HepG2 (cell line): ENCODE results near the gene PUM1. TPM values are rescaled to one million over a fixed set of nuclear protein-coding genes. Genes with fewer than 3 reads are reported as not detected.

Source experiments
- ATAC-seq: fragments of 200-7000 bp; cut with Tn5 transposase; 3 replicates; pipeline ENCODE4 v1.9.1; 2020; ENCODE audit warnings: mild to moderate bottlenecking, moderate library complexity
- BruUV-seq: library from RNA; stranded (reverse); fragments of 400-500 nt; replicated peaks from 2 replicates; lab custom pipeline; 2021; lab: Mats Ljungman, UMichigan
- CTCF ChIA-PET: fragments of 300-600 bp; formaldehyde crosslinking; extraction: SDS; loops from one replicate; lab custom pipeline; 2021; ENCODE audit warnings: low total read pairs, inconsistent platforms, low intra/inter-chr PET ratio; lab: Yijun Ruan, JAX
- POLR2A ChIA-PET: fragments of 350-600 bp; sonication (Branson Sonifier 250); formaldehyde crosslinking; loops from one replicate; lab custom pipeline; 2020; ENCODE audit warnings: antibody characterized with exemption, inconsistent platforms; lab: Yijun Ruan, JAX
- DNase-seq: peaks from one replicate; pipeline ENCODE4 v3.0.0-alpha.2; 2015; ENCODE audit warnings: low spot score
- FAIRE-seq: peaks from 3 replicates; lab custom pipeline; 2011; peaks lifted over from hg19 to GRCh38; lab: Jason Lieb, UNC
- H2AFZ ChIP-seq: one replicate; pipeline ENCODE4 v1.6.1; 2011; ENCODE audit warnings: low read length, inconsistent platforms
- H3K27ac ChIP-seq: fragments of 300-600 bp; 3 replicates; pipeline ENCODE4 v1.8.0; 2011; ENCODE audit warnings: mixed run types, mild to moderate bottlenecking, mixed read lengths, low read length, inconsistent platforms; ENCODE audit not compliant: insufficient read depth; ENCODE audit errors: extremely low read length
- H3K27me3 ChIP-seq, 2 experiments: fragments of 200-600 bp in 1 of 2; 2 replicates in 1 of 2; 3 replicates in 1 of 2; pipeline versions ENCODE4 v1.6.0 to v1.8.0; 2011; ENCODE audit warnings: low read length in 2 of 2, mild to moderate bottlenecking in 2 of 2, moderate library complexity in 2 of 2, inconsistent platforms in 1 of 2; ENCODE audit not compliant: insufficient read depth in 2 of 2, control insufficient read depth in 1 of 2
- H3K36me3 ChIP-seq, 2 experiments: fragments of 200-600 bp in 1 of 2; replicated peaks in 1 of 2; 2 replicates in 1 of 2; 3 replicates in 1 of 2; pipeline versions ENCODE4 v1.5.1 to v1.8.0; 2011; ENCODE audit warnings: low read length in 2 of 2, inconsistent platforms in 1 of 2; ENCODE audit not compliant: insufficient read depth in 2 of 2, control insufficient read depth in 1 of 2
- H3K4me1 ChIP-seq: 2 replicates; pipeline ENCODE4 v1.5.1; 2012; ENCODE audit warnings: low read length, inconsistent platforms; ENCODE audit not compliant: insufficient read depth
- H3K4me2 ChIP-seq: 2 replicates; pipeline ENCODE4 v1.6.0; 2011; ENCODE audit warnings: low read depth, low read length, inconsistent platforms
- H3K4me3 ChIP-seq, 3 experiments: fragments of 200-600 bp in 1 of 3; sonication (generic), shearing (Covaris generic) in 1 of 3; replicated peaks in 1 of 3; 2 replicates each; pipeline ENCODE4 v1.5.1; 2011 to 2016; ENCODE audit warnings: low read length in 3 of 3, inconsistent platforms in 2 of 3, low read depth in 2 of 3, mild to moderate bottlenecking in 2 of 3, control low read depth in 1 of 3, mixed read lengths in 1 of 3; ENCODE audit not compliant: insufficient read depth in 1 of 3
- H3K79me2 ChIP-seq: one replicate; pipeline ENCODE4 v1.6.1; 2011; ENCODE audit warnings: low read length, inconsistent platforms; ENCODE audit not compliant: insufficient read depth
- H3K9ac ChIP-seq: 2 replicates; pipeline ENCODE4 v1.6.0; 2011; ENCODE audit warnings: mild to moderate bottlenecking, low read depth, low read length, inconsistent platforms; ENCODE audit not compliant: insufficient read depth
- H3K9me3 ChIP-seq: 2 replicates; pipeline ENCODE4 v1.5.1; 2012; ENCODE audit warnings: mild to moderate bottlenecking, low read length
- H4K20me1 ChIP-seq: 2 replicates; pipeline ENCODE4 v1.6.0; 2011; ENCODE audit warnings: inconsistent platforms, mild to moderate bottlenecking, low read length, moderate library complexity; ENCODE audit not compliant: insufficient read depth
- CREB1 ChIP-seq, 2 experiments: fragments of 450-650 bp in 1 of 2; IDR thresholded peaks; 2 replicates each; pipeline ENCODE4 v1.6.1; 2016 to 2017; ENCODE audit warnings: control low read depth in 1 of 2, mild to moderate bottlenecking in 1 of 2, missing compliant biosample characterization in 1 of 2, missing genetic modification characterization in 1 of 2
- GLI4 ChIP-seq: sonication (generic); formaldehyde crosslinking; IDR thresholded peaks from 2 replicates; pipeline ENCODE4 v1.5.1; 2020; ENCODE audit warnings: missing genetic modification reagents, mild to moderate bottlenecking, moderate library complexity, borderline replicate concordance
- GTF2F1 ChIP-seq: fragments of 150-350 bp; IDR thresholded peaks from 2 replicates; pipeline ENCODE4 v1.6.1; 2014; ENCODE audit warnings: low read length
- HMGA1 ChIP-seq: sonication (generic); formaldehyde crosslinking; conservative IDR thresholded peaks from 2 replicates; pipeline ENCODE4 v1.4.0; 2020; ENCODE audit warnings: missing genetic modification reagents
- JDP2 ChIP-seq: sonication (generic); formaldehyde crosslinking; IDR thresholded peaks from 2 replicates; pipeline ENCODE4 v1.8.1; 2022; ENCODE audit warnings: missing genetic modification reagents, borderline replicate concordance
- NCOA5 ChIP-seq: sonication (generic); formaldehyde crosslinking; IDR thresholded peaks from 2 replicates; pipeline ENCODE4 v1.4.0; 2020; ENCODE audit warnings: missing genetic modification reagents
- PRPF4 ChIP-seq: fragments of 200-400 bp; formaldehyde crosslinking; IDR thresholded peaks from 2 replicates; pipeline ENCODE4 v1.6.1; 2016; ENCODE audit warnings: low read length, low read depth; ENCODE audit not compliant: poor library complexity, severe bottlenecking
- TOE1 ChIP-seq: sonication (generic); formaldehyde crosslinking; IDR thresholded peaks from 2 replicates; pipeline ENCODE4 v1.4.0; 2020; ENCODE audit warnings: mild to moderate bottlenecking, missing genetic modification reagents
- ZMAT5 ChIP-seq: sonication (generic); formaldehyde crosslinking; IDR thresholded peaks from 2 replicates; pipeline ENCODE4 v1.5.0; 2020; ENCODE audit warnings: mild to moderate bottlenecking, low read depth, missing genetic modification reagents, borderline replicate concordance
- ZNF747 ChIP-seq: sonication (generic); formaldehyde crosslinking; IDR thresholded peaks from 2 replicates; pipeline ENCODE4 v1.8.1; 2023; ENCODE audit warnings: missing genetic modification reagents, mild to moderate bottlenecking, borderline replicate concordance
- ZNF768 ChIP-seq: sonication (generic); formaldehyde crosslinking; IDR thresholded peaks from 2 replicates; pipeline ENCODE4 v1.4.0; 2020; ENCODE audit warnings: missing genetic modification reagents
- ZNF776 ChIP-seq: sonication (generic); formaldehyde crosslinking; IDR thresholded peaks from 2 replicates; pipeline ENCODE4 v1.4.0; 2020; ENCODE audit warnings: mild to moderate bottlenecking, missing genetic modification reagents
- ZNF780A ChIP-seq: sonication (generic); formaldehyde crosslinking; IDR thresholded peaks from 2 replicates; pipeline ENCODE4 v1.8.0; 2022; ENCODE audit warnings: mild to moderate bottlenecking, missing genetic modification reagents, moderate library complexity
- WGBS: methylation state at CpG from one replicate; pipeline ENCODE4 v1.1.6; 2017; ENCODE audit warnings: low lambda C conversion rate; 5-methylcytosine and 5-hydroxymethylcytosine counted together
- in situ Hi-C: cut with HindIII; loops from 2 replicates; pipeline ENCODE4 v1.10.0; 2017; ENCODE audit warnings: low pct_unique_long_range_greater_than_20kb; ENCODE audit not compliant: extremely low pct_ligation_motif_present
- intact Hi-C: fragments of 100-400 bp; cut with micrococcal nuclease; formaldehyde crosslinking; loops from one replicate; pipeline ENCODE4 v1.10.0; 2022; ENCODE audit not compliant: unreplicated experiment
- polyA plus RNA-seq, 8 experiments: library from polyadenylated mRNA; depleted of rRNA in 3 of 8; stranded (reverse) in 7 of 8; unstranded in 1 of 8; fragments of >200 nt; fragmentation: Illumina TruSeq in 4 of 8; extraction: Trizol in 4 of 8; gene quantifications; 2 replicates each; pipeline versions ENCODE4 v1.2.1 to v1.2.3, GENCODE V29; 2011 to 2016; ENCODE audit warnings: low read depth in 4 of 8, missing spikeins in 1 of 8, mixed read lengths in 1 of 8; ENCODE audit not compliant: insufficient read depth in 1 of 8
- total RNA-seq, 5 experiments: library from RNA; depleted of rRNA; stranded (reverse); fragments of >200 nt; fragmentation: Illumina TruSeq; extraction: Trizol; gene quantifications; 2 replicates each; pipeline ENCODE4 v1.2.3, GENCODE V29; 2016; ENCODE audit warnings: low read depth in 1 of 5
- TF ChIP-seq, protein P1 (sequence below): sonication (generic); IDR thresholded peaks from 2 replicates; pipeline ENCODE4 v1.6.1; 2016; ENCODE audit warnings: low read depth, borderline replicate concordance
- TF ChIP-seq, protein P2 (sequence below): IDR thresholded peaks from 2 replicates; pipeline ENCODE4 v1.6.1; 2016; ENCODE audit warnings: low read depth, borderline replicate concordance

Gene PUM1
- total and polyA plus RNA-seq, 2 of the 13 experiments (the other 11 are each of a cell fraction or from before 2014, with no cell fraction given) = 64.7 to 91.0 TPM

DNA sequence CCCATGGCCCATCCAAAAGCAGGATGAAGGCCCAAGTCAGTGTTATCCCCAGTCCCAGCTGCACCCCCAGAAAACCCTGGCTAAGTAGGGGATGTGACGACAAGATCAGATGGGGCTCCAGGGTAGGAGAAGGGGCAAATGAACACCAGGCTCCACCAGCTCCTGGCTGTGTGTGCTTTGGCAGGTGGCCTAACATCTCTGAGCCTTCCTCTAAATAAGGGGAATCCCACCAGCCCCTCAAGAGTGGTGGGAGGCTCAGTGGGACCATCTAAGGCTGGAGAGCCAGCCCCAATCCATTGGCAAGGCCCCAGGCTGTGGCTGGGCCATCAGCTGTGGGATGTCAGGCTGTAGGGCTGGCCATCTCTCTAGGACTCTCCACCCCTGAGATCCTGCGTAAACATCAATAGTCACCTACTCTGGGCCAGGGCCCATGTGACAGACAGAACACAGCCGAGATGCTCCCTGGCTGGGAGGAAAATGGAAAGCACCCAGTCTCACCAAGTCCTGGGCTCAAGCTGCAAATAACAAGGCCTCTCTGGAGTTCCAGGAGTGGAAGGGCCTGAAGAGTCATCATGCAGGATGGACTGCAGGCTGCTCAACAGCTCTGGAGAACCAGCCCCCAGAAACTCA is 164.5 kb downstream of the PUM1 start:
- FAIRE-seq (no peak), ATAC-seq (peak; percentile 20; the same call in 1 of the 3 replicates), DNase-seq (no peak)
- Histone ChIP-seq H3K27ac (no peak overlapping the region), H3K4me3 (no peak overlapping the region), H3K36me3 (no peaks in the 10 kb centered on the region), H4K20me1 (no peaks in the 10 kb centered on the region), H2AFZ (no peak overlapping the region), H3K4me1 (peaks cover 25% of the 10 kb centered on the region), H3K4me2 (peak overlapping the region; percentile 27; the same call in 1 of the 2 replicates), H3K9me3 (no peaks in the 10 kb centered on the region), H3K27me3 (peaks cover 0 to 10% of the 10 kb centered on the region in 2 experiments; a peak in 2 of 5 replicates), H3K79me2 (no peaks in the 10 kb centered on the region), H3K9ac (no peak overlapping the region)
- in situ Hi-C loops (no loop called here), intact Hi-C loops (no loop called here)
- TF ChIP-seq CREB1 (IDR thresholded peaks at IDR 0.05) (no peak), CREB1 (CRISPR knock-in tag; IDR thresholded peaks at IDR 0.05) (no peak), ZNF768 (CRISPR knock-in tag) (peak; percentile 97), TOE1 (CRISPR knock-in tag) (no peak), ZNF780A (CRISPR knock-in tag) (no peak)
- TF ChIP-seq, protein P1, sequence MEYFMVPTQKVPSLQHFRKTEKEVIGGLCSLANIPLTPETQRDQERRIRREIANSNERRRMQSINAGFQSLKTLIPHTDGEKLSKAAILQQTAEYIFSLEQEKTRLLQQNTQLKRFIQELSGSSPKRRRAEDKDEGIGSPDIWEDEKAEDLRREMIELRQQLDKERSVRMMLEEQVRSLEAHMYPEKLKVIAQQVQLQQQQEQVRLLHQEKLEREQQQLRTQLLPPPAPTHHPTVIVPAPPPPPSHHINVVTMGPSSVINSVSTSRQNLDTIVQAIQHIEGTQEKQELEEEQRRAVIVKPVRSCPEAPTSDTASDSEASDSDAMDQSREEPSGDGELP = peak; percentile 12; the same call in 1 of the 2 replicates
- ChIA-PET POLR2A (no interaction called here), CTCF (no interaction called here)
- no TSS peak for BruUV-seq
- WGBS = 33% methylated on average over 1 of the region's 3 CpGs

DNA sequence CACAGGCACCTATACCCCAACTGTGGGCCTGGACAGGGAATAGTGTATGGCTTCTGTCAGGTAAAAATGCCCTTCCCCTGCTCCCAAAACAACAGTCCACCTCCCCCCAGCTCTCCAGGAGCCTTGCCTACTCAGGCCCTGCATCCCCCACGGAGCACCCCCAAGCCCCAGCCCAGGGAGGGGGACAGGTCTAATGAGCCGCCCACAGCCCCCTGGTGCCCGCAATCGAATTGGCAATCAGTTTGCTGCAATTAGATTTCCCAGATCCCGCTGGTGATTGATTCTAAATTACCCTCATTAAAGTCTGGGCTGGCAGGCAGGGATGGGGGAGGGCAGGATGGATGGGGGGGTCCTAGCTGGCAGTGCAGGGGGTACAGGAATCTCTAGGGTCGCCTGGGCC is 165.0 kb downstream of the PUM1 start:
- no peak overlapping the region for H3K4me3 ChIP-seq
- WGBS = 0% methylated on average over 2 of the region's 6 CpGs
- H4K20me1 ChIP-seq = no peaks in the 10 kb centered on the region
- H3K4me2 ChIP-seq = no peak overlapping the region
- H3K9me3 ChIP-seq = no peaks in the 10 kb centered on the region
- in situ Hi-C loops = no loop called here
- no peak overlapping the region for H2AFZ ChIP-seq
- CTCF ChIA-PET = no interaction called here
- no TSS peak for BruUV-seq
- peaks cover 0 to 5% of the 10 kb centered on the region in 2 experiments; a peak in 2 of 5 replicates for H3K27me3 ChIP-seq
- DNase-seq = no peak
- POLR2A ChIA-PET = no interaction called here
- H3K27ac ChIP-seq = no peak overlapping the region
- no peak overlapping the region for H3K9ac ChIP-seq
- H3K4me1 ChIP-seq = peaks cover 25% of the 10 kb centered on the region
- FAIRE-seq = no peak
- H3K79me2 ChIP-seq = no peaks in the 10 kb centered on the region
- H3K36me3 ChIP-seq = no peaks in the 10 kb centered on the region
- intact Hi-C loops = no loop called here
- ATAC-seq = no peak
- TF ChIP-seq, protein P2, sequence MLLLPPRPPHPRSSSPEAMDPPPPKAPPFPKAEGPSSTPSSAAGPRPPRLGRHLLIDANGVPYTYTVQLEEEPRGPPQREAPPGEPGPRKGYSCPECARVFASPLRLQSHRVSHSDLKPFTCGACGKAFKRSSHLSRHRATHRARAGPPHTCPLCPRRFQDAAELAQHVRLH (CRISPR knock-in tag) = no peak
- TF ChIP-seq NCOA5 = no peak
- no peak for TF ChIP-seq PRPF4
- TF ChIP-seq, protein P1 = no peak
- no peak for TF ChIP-seq HMGA1
- TF ChIP-seq ZNF776 (CRISPR knock-in tag) = no peak
- TF ChIP-seq GLI4 (CRISPR knock-in tag) = no peak
- no peak for TF ChIP-seq ZNF747 (CRISPR knock-in tag)
- TF ChIP-seq ZMAT5 (CRISPR knock-in tag) = no peak
- no peak for TF ChIP-seq JDP2 (CRISPR knock-in tag)
- no peak for TF ChIP-seq GTF2F1
